IMR-90 (cell line): ENCODE measurements around the gene CNGB1. TPM values are rescaled to one million over a fixed set of nuclear protein-coding genes. Genes with fewer than 3 reads are reported as not detected.

Source experiments
- ATAC-seq: fragments of 200-7000 bp; cut with Tn5 transposase; 2 replicates; pipeline ENCODE4 v1.9.1; 2020; ENCODE audit warnings: low read depth, mild to moderate bottlenecking, moderate library complexity
- BruUV-seq: library from RNA; stranded (reverse); fragments of 400-500 nt; replicated peaks from 2 replicates; lab custom pipeline; 2021; lab: Mats Ljungman, UMichigan
- CTCF ChIA-PET: fragments of 300-600 bp; formaldehyde crosslinking; extraction: SDS; loops from one replicate; lab custom pipeline; 2021; ENCODE audit warnings: antibody characterized with exemption; lab: Yijun Ruan, JAX
- POLR2A ChIA-PET: fragments of 300-600 bp; sonication (Branson Sonifier 250); formaldehyde crosslinking; loops from one replicate; lab custom pipeline; 2022; ENCODE audit warnings: antibody characterized with exemption; ENCODE audit not compliant: unreplicated experiment; lab: Charles Lee
- DNase-seq: peaks from one replicate; pipeline ENCODE4 v3.0.0; 2013
- H2AFZ ChIP-seq: replicated peaks from 2 replicates; pipeline ENCODE3; 2013; ENCODE audit warnings: low read length, mild to moderate bottlenecking; ENCODE audit not compliant: poor library complexity
- H2AK5ac ChIP-seq: 2 replicates; pipeline ENCODE4 v1.6.1; 2013; ENCODE audit warnings: low read depth, low read length, inconsistent platforms
- H2AK9ac ChIP-seq: replicated peaks from 2 replicates; pipeline ENCODE3; 2013; ENCODE audit warnings: mild to moderate bottlenecking, low read depth, low read length, moderate library complexity; ENCODE audit not compliant: poor library complexity
- H2BK120ac ChIP-seq: 2 replicates; pipeline ENCODE4 v1.6.1; 2013; ENCODE audit warnings: low read depth, low read length, inconsistent platforms
- H2BK15ac ChIP-seq: 3 replicates; pipeline ENCODE4 v1.6.1; 2013; ENCODE audit warnings: low read depth, low read length, inconsistent platforms
- H2BK20ac ChIP-seq: 2 replicates; pipeline ENCODE4 v1.6.1; 2013; ENCODE audit warnings: low read depth, mild to moderate bottlenecking, inconsistent platforms, low read length, moderate library complexity
- H2BK5ac ChIP-seq: 2 replicates; pipeline ENCODE4 v1.6.1; 2013; ENCODE audit warnings: mild to moderate bottlenecking, low read depth, low read length, inconsistent platforms; ENCODE audit not compliant: poor library complexity, severe bottlenecking
- H3K14ac ChIP-seq: replicated peaks from 2 replicates; pipeline ENCODE4 v1.6.1; 2013; ENCODE audit warnings: low read depth, low read length, inconsistent platforms
- H3K18ac ChIP-seq: 2 replicates; pipeline ENCODE4 v1.6.1; 2013; ENCODE audit warnings: low read depth, low read length, control low read depth
- H3K23ac ChIP-seq: 2 replicates; pipeline ENCODE4 v1.6.1; 2013; ENCODE audit warnings: low read depth, low read length, inconsistent platforms
- H3K27ac ChIP-seq: 2 replicates; pipeline ENCODE4 v1.5.1; 2013; ENCODE audit warnings: mild to moderate bottlenecking, control low read depth, low read length; ENCODE audit not compliant: insufficient read depth
- H3K27me3 ChIP-seq: 2 replicates; pipeline ENCODE4 v1.6.1; 2013; ENCODE audit warnings: low read length; ENCODE audit not compliant: control insufficient read depth, insufficient read depth
- H3K36me3 ChIP-seq: 2 replicates; pipeline ENCODE4 v1.6.1; 2013; ENCODE audit warnings: low read length, mixed read lengths; ENCODE audit not compliant: control insufficient read depth, insufficient read depth
- H3K4ac ChIP-seq: 2 replicates; pipeline ENCODE4 v1.6.1; 2013; ENCODE audit warnings: low read depth, low read length, inconsistent platforms
- H3K4me1 ChIP-seq: 2 replicates; pipeline ENCODE4 v1.6.1; 2013; ENCODE audit warnings: low read length, mixed read lengths; ENCODE audit not compliant: control insufficient read depth, insufficient read depth
- H3K4me2 ChIP-seq: 2 replicates; pipeline ENCODE4 v1.6.1; 2013; ENCODE audit warnings: low read depth, mild to moderate bottlenecking, control low read depth, low read length, moderate library complexity
- H3K4me3 ChIP-seq: 2 replicates; pipeline ENCODE4 v1.5.1; 2013; ENCODE audit warnings: low read depth, mild to moderate bottlenecking, control low read depth, low read length, moderate library complexity; ENCODE audit not compliant: insufficient read depth
- H3K56ac ChIP-seq: 2 replicates; pipeline ENCODE4 v1.6.1; 2013; ENCODE audit warnings: low read length, inconsistent platforms; ENCODE audit not compliant: insufficient read depth; ENCODE audit errors: extremely low read depth
- H3K79me1 ChIP-seq, 2 experiments: 2 replicates each; pipeline ENCODE4 v1.6.1; 2013; ENCODE audit warnings: low read length in 2 of 2, inconsistent platforms in 1 of 2, low read depth in 1 of 2
- H3K9ac ChIP-seq: 2 replicates; pipeline ENCODE4 v1.6.1; 2013; ENCODE audit warnings: low read depth, low read length, control low read depth
- H3K9me1 ChIP-seq: 2 replicates; pipeline ENCODE4 v1.6.1; 2013; ENCODE audit warnings: low read length, inconsistent platforms; ENCODE audit not compliant: insufficient read depth
- H3K9me3 ChIP-seq: 2 replicates; pipeline ENCODE4 v1.6.1; 2013; ENCODE audit warnings: low read length; ENCODE audit not compliant: control insufficient read depth, insufficient read depth
- H4K20me1 ChIP-seq: 2 replicates; pipeline ENCODE4 v1.6.1; 2013; ENCODE audit warnings: low read length, inconsistent platforms; ENCODE audit not compliant: insufficient read depth
- H4K5ac ChIP-seq: 2 replicates; pipeline ENCODE4 v1.6.1; 2013; ENCODE audit warnings: mild to moderate bottlenecking, low read depth, low read length, control low read depth
- H4K8ac ChIP-seq, 2 experiments: 2 replicates each; pipeline ENCODE4 v1.6.1; 2013; ENCODE audit warnings: low read depth in 2 of 2, low read length in 2 of 2, control low read depth in 1 of 2, inconsistent platforms in 1 of 2
- H4K91ac ChIP-seq: 2 replicates; pipeline ENCODE4 v1.6.1; 2013; ENCODE audit warnings: low read depth, low read length, inconsistent platforms; ENCODE audit not compliant: insufficient read depth
- BHLHE40 ChIP-seq: fragments of 150-350 bp; IDR thresholded peaks from 2 replicates; pipeline ENCODE4 v1.6.1; 2016; ENCODE audit warnings: mild to moderate bottlenecking, low read depth, low read length
- CEBPB ChIP-seq: IDR thresholded peaks from 2 replicates; pipeline ENCODE4 v1.6.1; 2012; ENCODE audit warnings: low read depth, low read length, improper control_type of control experiment
- CHD1 ChIP-seq: IDR thresholded peaks from 2 replicates; pipeline ENCODE4 v1.6.1; 2012; ENCODE audit warnings: low read depth, low read length, improper control_type of control experiment
- CTCF ChIP-seq: conservative IDR thresholded peaks from 2 replicates; pipeline ENCODE4 v1.5.1; 2012; ENCODE audit warnings: mild to moderate bottlenecking, low read depth, low read length, improper control_type of control experiment
- FOS ChIP-seq: fragments of 150-350 bp; IDR thresholded peaks from 2 replicates; pipeline ENCODE4 v1.6.1; 2016; ENCODE audit warnings: low read depth, low read length
- MAFK ChIP-seq: IDR thresholded peaks from 2 replicates; pipeline ENCODE4 v1.6.1; 2012; ENCODE audit warnings: low read depth, low read length, improper control_type of control experiment
- MAZ ChIP-seq: IDR thresholded peaks from 2 replicates; pipeline ENCODE4 v1.6.1; 2012; ENCODE audit warnings: low read depth, mild to moderate bottlenecking, low read length, improper control_type of control experiment, moderate library complexity, borderline replicate concordance
- MXI1 ChIP-seq: IDR thresholded peaks from 2 replicates; pipeline ENCODE4 v1.6.1; 2012; ENCODE audit warnings: low read depth, mild to moderate bottlenecking, low read length, moderate library complexity, borderline replicate concordance
- POLR2A ChIP-seq: IDR thresholded peaks from 2 replicates; pipeline ENCODE4 v1.6.1; 2012; ENCODE audit warnings: mild to moderate bottlenecking, low read depth, low read length
- RAD21 ChIP-seq: IDR thresholded peaks from 2 replicates; pipeline ENCODE4 v1.6.1; 2012; ENCODE audit warnings: low read length, improper control_type of control experiment
- RFX5 ChIP-seq: IDR thresholded peaks from 2 replicates; pipeline ENCODE4 v1.8.0; 2012; ENCODE audit warnings: low read depth, mild to moderate bottlenecking, low read length, moderate library complexity
- SMC3 ChIP-seq: fragments of 150-350 bp; IDR thresholded peaks from 2 replicates; pipeline ENCODE4 v1.6.1; 2016; ENCODE audit warnings: low read depth, mild to moderate bottlenecking, antibody characterized with exemption, low read length, moderate library complexity
- USF2 ChIP-seq: fragments of 150-350 bp; IDR thresholded peaks from 2 replicates; pipeline ENCODE4 v1.6.1; 2017; ENCODE audit warnings: mild to moderate bottlenecking, antibody characterized with exemption, low read length, low read depth
- WGBS, 2 experiments: methylation state at CpG; one replicate each; pipeline versions ENCODE4 v1.1.5 to v1.1.7; 2013; ENCODE audit warnings: missing lambda C conversion rate in 2 of 2; ENCODE audit not compliant: insufficient read length in 1 of 2; ENCODE audit errors: extremely low coverage in 2 of 2; 5-methylcytosine and 5-hydroxymethylcytosine counted together
- dilution Hi-C: fragments of 300-500 bp; cut with HindIII; formaldehyde crosslinking; loops from one replicate; pipeline ENCODE4 v1.14.3; 2018; ENCODE audit warnings: low sequenced_read_pairs; ENCODE audit not compliant: unreplicated experiment
- in situ Hi-C: fragments of 300-500 bp; cut with MboI; formaldehyde crosslinking; loops from 3 replicates; pipeline ENCODE4 v1.14.3; 2019; ENCODE audit warnings: low sequenced_read_pairs, inconsistent platforms, mixed read lengths
- intact Hi-C: fragments of 100-400 bp; cut with micrococcal nuclease; formaldehyde crosslinking; loops from 2 replicates; pipeline ENCODE4 v1.10.0; 2022
- polyA plus RNA-seq, 3 experiments: library from polyadenylated mRNA; depleted of rRNA; stranded (reverse); fragments of >200 nt; gene quantifications; 2 replicates each; pipeline ENCODE4 v1.2.3, GENCODE V29; 2012; ENCODE audit warnings: low replicate concordance in 1 of 3
- total RNA-seq: library from RNA; depleted of rRNA; stranded (reverse); fragments of >200 nt; gene quantifications from 2 replicates; pipeline ENCODE4 v1.2.3, GENCODE V29; 2012
- TF ChIP-seq, protein P1 (sequence below): fragments of 150-350 bp; IDR thresholded peaks from 2 replicates; pipeline ENCODE4 v1.6.1; 2016; ENCODE audit warnings: low read depth, mild to moderate bottlenecking, low read length, moderate library complexity, borderline replicate concordance

The CNGB1 gene
- total and polyA plus RNA-seq, 2 of the 4 experiments (the other 2 are of a cell fraction): not detected

GRCh38 chr16:57899771-57900661 lies 70.9 kb downstream of the CNGB1 start:
- Histone ChIP-seq H3K14ac (no peak overlapping the region), H2BK20ac (no peak overlapping the region), H4K91ac (no peak overlapping the region), H3K56ac (no peak overlapping the region), H3K4me2 (no peak overlapping the region), H2AFZ (no peak overlapping the region), H3K27me3 (peaks cover 26% of the 10 kb centered on the region), H2AK9ac (no peak overlapping the region), H4K8ac (no peak overlapping the region), H3K79me1 (no peaks in the 10 kb centered on the region), H3K9ac (no peak overlapping the region), H3K4ac (no peak overlapping the region), H2BK120ac (no peak overlapping the region), H3K9me3 (no peaks in the 10 kb centered on the region), H2BK15ac (no peak overlapping the region), H3K4me3 (no peak overlapping the region), H3K36me3 (no peaks in the 10 kb centered on the region), H3K9me1 (no peaks in the 10 kb centered on the region), H3K27ac (no peak overlapping the region), H4K5ac (no peak overlapping the region), H3K23ac (no peak overlapping the region), H3K4me1 (no peaks in the 10 kb centered on the region), H2AK5ac (no peak overlapping the region), H2BK5ac (no peak overlapping the region), H4K20me1 (no peaks in the 10 kb centered on the region), H3K18ac (no peak overlapping the region)
- dilution Hi-C loops: no loop called here
- ATAC-seq (peak; percentile 93), DNase-seq (peak; percentile 62)
- no TSS peak for BruUV-seq
- 0% methylated on average over 2 of the region's 12 CpGs; no CpG with 5 or more reads in 1 of the 2 experiments for WGBS, 2 experiments
- POLR2A ChIA-PET: no interaction called here
- CTCF ChIA-PET: interaction anchor here (0.6 to 1.2 kb wide), 3 partner anchors 107 to 166 kb away, joined by 3 read pairs; no protein-coding TSS in a partner anchor
- intact Hi-C loops: loop anchor here (1.0 kb wide), 4 partner anchors 101 to 222 kb away; partner anchors contain the start of gene USB1
- in situ Hi-C loops: loop anchor here (5.0 to 25.0 kb wide), 2 partner anchors 102 to 212 kb away; partner anchors contain the start of genes USB1 and ZNF319
- TF ChIP-seq RFX5 (no peak), BHLHE40 (peak; percentile 85), USF2 (no peak), RAD21 (peak; percentile 89), FOS (no peak), SMC3 (peak; percentile 88), POLR2A (no peak), MAFK (no peak), MAZ (no peak), CEBPB (0 out of 2 replicates have a peak, but pooled peaks have one; percentile 7), MXI1 (no peak), CHD1 (no peak), CTCF (peak; percentile 86)
- TF ChIP-seq, protein P1, sequence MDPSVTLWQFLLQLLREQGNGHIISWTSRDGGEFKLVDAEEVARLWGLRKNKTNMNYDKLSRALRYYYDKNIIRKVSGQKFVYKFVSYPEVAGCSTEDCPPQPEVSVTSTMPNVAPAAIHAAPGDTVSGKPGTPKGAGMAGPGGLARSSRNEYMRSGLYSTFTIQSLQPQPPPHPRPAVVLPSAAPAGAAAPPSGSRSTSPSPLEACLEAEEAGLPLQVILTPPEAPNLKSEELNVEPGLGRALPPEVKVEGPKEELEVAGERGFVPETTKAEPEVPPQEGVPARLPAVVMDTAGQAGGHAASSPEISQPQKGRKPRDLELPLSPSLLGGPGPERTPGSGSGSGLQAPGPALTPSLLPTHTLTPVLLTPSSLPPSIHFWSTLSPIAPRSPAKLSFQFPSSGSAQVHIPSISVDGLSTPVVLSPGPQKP: no peak
